Loucy (cell line): ENCODE data around the gene FAM209B.
"Not testable (repeated sequence)": the region's sequence is repeated elsewhere in the genome, so short reads cannot be mapped to it uniquely, and the experiment has no call there.

Source experiments
- H2AFZ ChIP-seq: fragments of 200-600 bp; sonication (generic); 2 replicates; pipeline ENCODE4 v1.6.0; 2016; ENCODE audit warnings: antibody characterized with exemption, mild to moderate bottlenecking, low read length, moderate library complexity
- H3F3A ChIP-seq: fragments of 200-600 bp; 2 replicates; pipeline ENCODE4 v1.6.0; 2016; ENCODE audit warnings: antibody characterized with exemption, low read depth, mild to moderate bottlenecking
- H3K27me3 ChIP-seq: fragments of 200-600 bp; sonication (generic); 2 replicates; pipeline ENCODE4 v1.6.1; 2014; ENCODE audit warnings: low read length, mild to moderate bottlenecking; ENCODE audit not compliant: insufficient read depth, poor library complexity, severe bottlenecking
- H3K36me3 ChIP-seq: fragments of 200-600 bp; sonication (generic); 2 replicates; pipeline ENCODE4 v1.6.1; 2016; ENCODE audit warnings: low read length; ENCODE audit not compliant: insufficient read depth
- H3K4me1 ChIP-seq: fragments of 200-600 bp; sonication (generic); 2 replicates; pipeline ENCODE4 v1.5.1; 2014; ENCODE audit warnings: low read length, mild to moderate bottlenecking; ENCODE audit not compliant: insufficient read depth, poor library complexity, severe bottlenecking
- H3K4me2 ChIP-seq: fragments of 200-600 bp; sonication (generic); 2 replicates; pipeline ENCODE4 v1.6.0; 2014; ENCODE audit warnings: antibody characterized with exemption, low read length, low read depth, mild to moderate bottlenecking; ENCODE audit not compliant: poor library complexity, severe bottlenecking
- H3K4me3 ChIP-seq: fragments of 200-600 bp; sonication (generic); 2 replicates; pipeline ENCODE4 v1.5.1; 2014; ENCODE audit warnings: low read length, mild to moderate bottlenecking, mixed read lengths; ENCODE audit not compliant: poor library complexity, severe bottlenecking
- H3K79me2 ChIP-seq: fragments of 200-600 bp; sonication (generic); 2 replicates; pipeline ENCODE4 v1.6.1; 2014; ENCODE audit warnings: low read length; ENCODE audit not compliant: insufficient read depth
- H3K9ac ChIP-seq: fragments of 200-600 bp; sonication (generic); 2 replicates; pipeline ENCODE4 v1.6.0; 2014; ENCODE audit warnings: mild to moderate bottlenecking, low read depth, low read length, moderate library complexity; ENCODE audit not compliant: poor library complexity, severe bottlenecking
- H3K9me2 ChIP-seq: fragments of 200-600 bp; sonication (generic); replicated peaks from 2 replicates; pipeline ENCODE4 v1.6.1; 2016; ENCODE audit warnings: low read depth, low read length, mixed read lengths
- H3K9me3 ChIP-seq: fragments of 200-600 bp; sonication (generic); 2 replicates; pipeline ENCODE4 v1.6.1; 2014; ENCODE audit warnings: mild to moderate bottlenecking, antibody characterized with exemption, low read length, low read depth; ENCODE audit not compliant: insufficient read depth
- H4K20me1 ChIP-seq: fragments of 200-600 bp; sonication (generic); 2 replicates; pipeline ENCODE4 v1.6.0; 2014; ENCODE audit warnings: antibody characterized with exemption, low read length, mild to moderate bottlenecking; ENCODE audit not compliant: insufficient read depth, poor library complexity, severe bottlenecking
- CTCF ChIP-seq: fragments of 200-600 bp; sonication (generic); conservative IDR thresholded peaks from 2 replicates; pipeline ENCODE4 v1.5.1; 2014; ENCODE audit warnings: mild to moderate bottlenecking, antibody characterized with exemption, low read length
- EZH2phosphoT487 ChIP-seq: fragments of 200-600 bp; IDR thresholded peaks from 2 replicates; pipeline ENCODE4 v1.6.1; 2018; ENCODE audit warnings: antibody characterized with exemption, mild to moderate bottlenecking, moderate library complexity, borderline replicate concordance

The FAM209B gene

GRCh38 chr20:56520180-56520579, 12.9 kb upstream of the FAM209B start:
- Histone ChIP-seq H3K9me3 (peaks cover 6% of the 10 kb centered on the region; the same call in 1 of the 2 replicates), H4K20me1 (no peaks in the 10 kb centered on the region), H3K4me2 (no peak overlapping the region), H3K9me2 (no peaks in the 10 kb centered on the region), H3K4me3 (no peak overlapping the region), H2AFZ (no peak overlapping the region), H3K27me3 (no peaks in the 10 kb centered on the region), H3K79me2 (no peaks in the 10 kb centered on the region), H3F3A (no peaks in the 10 kb centered on the region), H3K9ac (no peak overlapping the region), H3K36me3 (peaks cover 51% of the 10 kb centered on the region), H3K4me1 (peaks cover 5% of the 10 kb centered on the region)
- TF ChIP-seq CTCF (no peak), EZH2phosphoT487 (no peak)

- H2AFZ ChIP-seq, H3K79me2 ChIP-seq, H3K9me2 ChIP-seq, H3K9me3 ChIP-seq, H4K20me1 ChIP-seq, H3K4me3 ChIP-seq, H3K4me2 ChIP-seq, H3K9ac ChIP-seq, H3K4me1 ChIP-seq, H3K27me3 ChIP-seq, H3F3A ChIP-seq: not testable (repeated sequence)
- H3K36me3 ChIP-seq = peaks cover 47% of the 10 kb centered on the region
These were observed 12.2 kb upstream of the FAM209B start for GRCh38 chr20:56520746-56521354.

DNA sequence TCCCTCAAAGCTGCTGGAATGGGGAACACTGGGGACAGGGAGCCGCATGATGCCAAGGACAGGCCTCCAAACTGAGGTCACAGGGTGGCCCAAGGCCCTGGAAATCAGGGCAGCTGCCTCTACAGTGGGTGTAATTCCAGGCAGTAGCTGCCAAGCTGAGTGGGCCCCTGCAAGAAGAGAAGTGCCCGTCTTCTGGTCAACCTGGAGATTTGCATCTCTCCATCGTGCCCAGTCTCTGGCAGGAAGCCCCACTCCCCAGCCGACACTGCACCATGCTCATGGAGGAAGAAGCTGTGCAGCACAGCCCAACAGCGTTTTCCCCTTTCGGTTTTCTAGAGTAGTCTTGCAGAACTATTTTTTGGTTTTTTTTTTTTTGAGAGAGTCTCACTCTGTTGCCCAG, 10.7 kb upstream of the FAM209B start:
- Histone ChIP-seq H3K4me2 (no peak overlapping the region), H3K9me2 (no peaks in the 10 kb centered on the region), H3K79me2 (no peaks in the 10 kb centered on the region), H3K27me3 (no peaks in the 10 kb centered on the region), H3K9ac (no peak overlapping the region), H3K4me1 (peaks cover 5% of the 10 kb centered on the region), H4K20me1 (no peaks in the 10 kb centered on the region), H3K9me3 (peaks cover 6% of the 10 kb centered on the region; the same call in 1 of the 2 replicates), H3K36me3 (peaks cover 34% of the 10 kb centered on the region), H3K4me3 (no peak overlapping the region), H3F3A (no peaks in the 10 kb centered on the region), H2AFZ (no peak overlapping the region)
- TF ChIP-seq EZH2phosphoT487 = no peak
- no peak for TF ChIP-seq CTCF

GRCh38 chr20:56524444-56524843, 8.6 kb upstream of the FAM209B start, which contains the start of gene FAM209A:
Gene FAM209A, plus strand, starts transcription at chr20:56524744. Its CDS starts 65 bp downstream, at chr20:56524809.
- not testable (repeated sequence) for H2AFZ ChIP-seq, H3K4me2 ChIP-seq, H3K9me3 ChIP-seq, H3K27me3 ChIP-seq, H3K4me1 ChIP-seq, H3F3A ChIP-seq, H3K9ac ChIP-seq, H3K9me2 ChIP-seq, H3K4me3 ChIP-seq, H4K20me1 ChIP-seq, H3K79me2 ChIP-seq
- H3K36me3 ChIP-seq = peaks cover 14% of the 10 kb centered on the region
